GM12801 (cell line): ENCODE measurements around the gene HPS4.

Experiments
- TF ChIP-seq, protein P1 (sequence below): IDR thresholded peaks from one replicate; pipeline ENCODE4 v1.5.1; 2011; ENCODE audit warnings: control low read depth; ENCODE audit not compliant: insufficient read length; ENCODE audit errors: extremely low read depth

Gene HPS4

DNA sequence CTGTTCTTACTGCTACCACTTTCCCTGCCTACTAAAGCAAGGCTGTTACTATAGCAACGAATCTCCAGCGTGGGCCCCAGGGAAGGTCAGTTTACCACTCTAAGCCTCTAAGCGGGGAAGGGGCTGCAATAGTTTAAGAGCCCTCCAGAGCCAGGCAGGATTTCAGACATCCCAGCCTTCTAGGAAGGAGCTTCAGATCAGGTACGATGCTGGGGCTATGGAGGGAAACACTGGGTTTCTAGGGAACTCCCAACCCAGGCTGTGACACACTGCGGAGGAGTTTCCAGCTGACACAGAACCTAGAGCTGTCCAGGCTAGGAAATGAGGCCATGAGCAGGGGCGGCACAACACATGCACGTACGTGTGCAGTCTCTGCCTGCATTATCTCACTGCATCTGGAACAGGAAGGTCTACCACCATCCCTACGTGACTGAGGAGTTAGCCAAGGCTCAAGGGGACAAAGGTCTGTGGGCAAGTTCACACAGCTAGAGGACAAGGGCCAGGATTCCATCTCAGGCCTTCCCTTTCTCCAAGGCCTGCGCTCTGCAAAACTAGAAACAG, 20.4 kb downstream of the HPS4 start:
- TF ChIP-seq, protein P1, sequence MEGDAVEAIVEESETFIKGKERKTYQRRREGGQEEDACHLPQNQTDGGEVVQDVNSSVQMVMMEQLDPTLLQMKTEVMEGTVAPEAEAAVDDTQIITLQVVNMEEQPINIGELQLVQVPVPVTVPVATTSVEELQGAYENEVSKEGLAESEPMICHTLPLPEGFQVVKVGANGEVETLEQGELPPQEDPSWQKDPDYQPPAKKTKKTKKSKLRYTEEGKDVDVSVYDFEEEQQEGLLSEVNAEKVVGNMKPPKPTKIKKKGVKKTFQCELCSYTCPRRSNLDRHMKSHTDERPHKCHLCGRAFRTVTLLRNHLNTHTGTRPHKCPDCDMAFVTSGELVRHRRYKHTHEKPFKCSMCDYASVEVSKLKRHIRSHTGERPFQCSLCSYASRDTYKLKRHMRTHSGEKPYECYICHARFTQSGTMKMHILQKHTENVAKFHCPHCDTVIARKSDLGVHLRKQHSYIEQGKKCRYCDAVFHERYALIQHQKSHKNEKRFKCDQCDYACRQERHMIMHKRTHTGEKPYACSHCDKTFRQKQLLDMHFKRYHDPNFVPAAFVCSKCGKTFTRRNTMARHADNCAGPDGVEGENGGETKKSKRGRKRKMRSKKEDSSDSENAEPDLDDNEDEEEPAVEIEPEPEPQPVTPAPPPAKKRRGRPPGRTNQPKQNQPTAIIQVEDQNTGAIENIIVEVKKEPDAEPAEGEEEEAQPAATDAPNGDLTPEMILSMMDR, result no peak

DNA sequence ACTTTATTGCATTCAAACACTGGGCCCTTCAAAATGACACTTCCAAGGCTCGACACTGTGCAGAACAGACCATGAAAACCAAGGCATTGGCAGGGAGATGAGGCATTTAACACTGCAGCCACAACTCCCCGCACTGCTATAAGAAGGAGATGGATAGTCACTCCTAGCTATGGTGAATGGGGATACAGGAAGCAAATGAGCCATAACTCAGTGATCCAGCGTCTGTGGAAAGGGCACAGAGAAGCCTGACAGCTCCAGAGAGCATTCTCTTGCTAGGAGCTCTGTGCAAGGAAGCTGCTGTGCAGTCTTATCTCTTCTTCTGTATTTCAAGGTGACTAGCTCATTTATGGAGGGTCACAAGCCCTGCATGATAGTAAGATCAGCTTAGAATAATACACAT, 20.9 kb downstream of the HPS4 start:
- TF ChIP-seq, protein P1, result no peak

DNA sequence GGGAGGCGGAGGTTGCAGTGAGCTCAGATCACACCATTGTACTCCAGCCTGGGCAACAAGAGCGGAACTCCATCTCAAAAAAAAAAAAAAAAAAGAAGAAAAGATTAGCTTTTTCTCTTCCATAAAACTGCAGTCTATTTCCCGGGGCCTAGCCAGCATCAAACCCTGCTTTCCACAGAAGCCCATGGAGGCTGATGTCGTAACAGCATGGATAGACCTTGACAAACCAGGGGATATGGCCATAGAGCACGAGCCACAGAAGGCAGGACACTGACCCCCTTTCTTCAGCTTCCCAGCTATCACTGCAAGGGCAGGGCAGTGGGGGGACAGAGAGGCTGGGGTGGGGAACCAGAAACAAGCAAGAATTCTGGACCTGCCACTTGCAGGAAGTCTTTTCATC, 21.5 kb downstream of the HPS4 start:
- TF ChIP-seq, protein P1, result no peak

DNA sequence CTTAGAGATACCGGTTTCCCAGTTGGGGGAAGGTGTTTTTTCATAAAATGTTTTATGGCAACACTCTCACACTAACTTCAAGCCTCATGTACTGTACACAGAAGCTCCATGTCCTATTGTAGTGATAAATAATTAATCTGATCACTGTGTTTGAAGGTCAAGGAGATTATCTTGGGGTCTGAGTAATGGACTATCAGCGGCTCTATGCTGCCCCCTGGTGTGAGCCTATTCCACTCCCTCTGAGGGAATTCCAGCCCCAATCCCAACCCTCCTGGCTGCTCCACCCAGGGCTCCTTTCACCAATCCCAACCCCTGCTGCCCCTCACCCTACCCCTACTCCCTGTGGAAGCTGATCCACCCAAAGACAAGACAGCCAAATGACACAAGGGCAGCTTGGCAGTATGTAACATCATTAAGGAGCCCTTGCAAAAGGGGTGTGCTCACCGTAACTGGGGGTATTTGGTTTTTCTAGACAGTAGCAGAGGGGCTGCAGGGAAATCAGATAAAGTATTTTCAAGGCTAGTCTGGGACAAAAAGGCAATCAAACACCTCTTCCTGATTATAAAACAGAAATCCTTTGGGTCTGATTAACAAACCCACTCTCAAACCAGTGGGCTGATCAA, 22.3 kb downstream of the HPS4 start:
- TF ChIP-seq, protein P1, result no peak

DNA sequence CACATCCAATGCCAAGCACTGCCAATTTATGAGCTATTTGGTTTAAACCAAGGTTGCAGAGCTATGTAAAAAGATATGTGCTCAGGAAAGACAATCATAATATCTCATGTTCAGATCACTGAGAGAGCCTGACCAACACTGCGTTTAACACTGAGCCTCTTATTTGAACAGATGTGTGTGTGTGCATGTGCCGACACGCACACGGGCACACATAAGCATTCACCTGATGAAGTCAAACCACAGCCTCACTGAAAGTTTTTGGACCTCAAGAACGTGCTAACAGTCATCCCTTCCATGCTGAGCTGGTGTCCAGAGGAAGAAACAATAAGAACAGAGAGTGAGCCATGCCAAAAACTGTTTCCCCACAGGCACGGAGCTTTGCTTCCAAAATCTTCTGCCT, 23.4 kb downstream of the HPS4 start:
- TF ChIP-seq, protein P1, result no peak

DNA sequence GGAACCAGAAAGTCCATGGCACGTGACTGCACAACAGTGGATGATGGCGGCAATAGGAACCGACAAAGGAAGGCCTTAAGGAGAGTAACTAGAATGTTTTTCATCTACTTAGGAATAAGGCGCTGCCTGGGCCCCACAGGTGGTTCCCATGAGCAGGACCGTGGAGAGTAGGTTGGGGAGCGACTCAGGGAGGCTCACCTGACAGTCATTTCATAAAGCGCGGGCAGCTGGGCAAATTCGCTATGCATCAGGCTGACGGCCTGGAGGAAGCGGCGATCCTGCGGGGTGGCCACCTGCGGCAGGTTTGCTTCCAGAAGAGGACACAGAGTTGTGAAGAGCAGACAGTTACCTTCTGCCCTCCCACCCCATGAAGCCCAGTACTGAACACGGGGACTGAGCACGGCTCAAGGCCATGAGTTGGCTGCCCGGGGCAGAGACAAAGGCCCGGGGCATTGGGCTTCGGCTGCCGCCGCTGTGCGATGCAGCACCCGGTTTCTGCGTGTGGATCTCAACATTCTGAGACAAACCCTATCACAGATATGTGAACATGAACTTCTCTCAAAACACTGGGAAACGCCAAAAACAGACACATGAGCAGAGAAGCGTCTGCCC, 25.8 kb downstream of the HPS4 start:
- TF ChIP-seq, protein P1, result no peak

DNA sequence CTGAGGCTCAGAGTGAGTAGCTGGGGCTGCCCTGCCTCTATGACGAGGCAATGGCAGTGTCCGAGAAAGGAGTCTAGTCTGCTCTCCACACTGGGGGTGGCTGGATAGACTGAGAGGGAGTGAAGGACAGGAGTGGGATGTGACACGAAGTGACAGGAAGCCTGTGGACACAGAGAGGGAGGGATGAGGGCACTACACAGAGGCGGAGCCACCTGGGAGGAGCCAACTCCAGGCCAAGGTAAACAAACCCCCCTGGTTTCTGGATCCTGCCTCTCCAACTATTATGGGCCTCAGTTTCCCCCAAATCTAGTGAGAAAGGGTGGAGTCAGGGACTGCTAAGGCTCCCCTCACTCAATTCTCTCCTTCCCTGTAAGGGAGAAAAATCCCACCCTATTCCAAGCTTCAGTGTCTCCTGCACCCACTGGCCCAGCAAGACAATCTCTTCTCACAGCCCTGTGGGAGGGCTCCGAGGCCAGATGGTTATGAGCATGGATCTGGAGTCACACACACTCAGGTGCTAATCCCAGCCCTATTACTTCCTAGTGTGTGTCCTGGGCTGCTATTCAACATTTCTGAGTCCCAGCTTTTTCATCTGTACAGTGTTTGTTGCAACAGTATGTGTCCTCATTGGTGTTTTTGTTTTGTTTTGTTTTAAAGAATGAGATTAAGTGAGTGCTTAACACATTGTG, 29.6 kb downstream of the HPS4 start:
- TF ChIP-seq, protein P1, result no peak
